K562 (cell line): ENCODE data around the gene TNIP1. TPM values are rescaled to one million over a fixed set of nuclear protein-coding genes. Genes with fewer than 3 reads are reported as not detected.

ENCODE experiments used
- ATAC-seq: fragments of 200-7000 bp; cut with Tn5 transposase; 3 replicates; pipeline ENCODE4 v1.9.1; 2020; ENCODE audit warnings: moderate library complexity
- BruUV-seq: library from RNA; stranded (reverse); fragments of 400-500 nt; replicated peaks from 2 replicates; lab custom pipeline; 2021; lab: Mats Ljungman, UMichigan
- CTCF ChIA-PET: fragments of 300-600 bp; formaldehyde crosslinking; extraction: SDS; loops from one replicate; lab custom pipeline; 2021; ENCODE audit warnings: low intra/inter-chr PET ratio; lab: Yijun Ruan, JAX
- POLR2A ChIA-PET: fragments of 300-600, 350-650 bp; sonication (Branson Sonifier 250); formaldehyde crosslinking; extraction: SDS; loops from one replicate; lab custom pipeline; 2021; ENCODE audit warnings: antibody characterized with exemption, inconsistent platforms; lab: Yijun Ruan, JAX
- DNase-seq, 4 experiments: peaks; one replicate each; pipeline versions ENCODE4 v3.0.0 to v3.0.0-alpha.2; 2011 to 2018; ENCODE audit warnings: low spot score in 3 of 4, mixed read lengths in 3 of 4; ENCODE audit errors: extremely low read depth in 1 of 4
- FAIRE-seq: peaks from 2 replicates; lab custom pipeline; 2011; peaks lifted over from hg19 to GRCh38; lab: Jason Lieb, UNC
- H2AFZ ChIP-seq: 2 replicates; pipeline ENCODE4 v1.6.0; 2011; ENCODE audit warnings: low read depth, low read length, control low read depth, inconsistent platforms
- H3K27ac ChIP-seq: fragments of 200-600 bp; 3 replicates; pipeline ENCODE4 v1.8.0; 2011; ENCODE audit warnings: low read depth, mild to moderate bottlenecking, control low read depth, inconsistent platforms, low read length, moderate library complexity, mixed read lengths; ENCODE audit errors: extremely low read depth
- H3K27me3 ChIP-seq, 2 experiments: fragments of 300-600 bp in 1 of 2; 2 replicates in 1 of 2; 3 replicates in 1 of 2; pipeline versions ENCODE4 v1.6.0 to v1.8.0; 2011; ENCODE audit warnings: inconsistent platforms in 2 of 2, low read length in 2 of 2, mild to moderate bottlenecking in 1 of 2, mixed read lengths in 1 of 2, moderate library complexity in 1 of 2; ENCODE audit not compliant: control insufficient read depth in 2 of 2, insufficient read depth in 2 of 2
- H3K36me3 ChIP-seq: fragments of 300-600 bp; 3 replicates; pipeline ENCODE4 v1.8.0; 2011; ENCODE audit warnings: mild to moderate bottlenecking, low read length, inconsistent platforms; ENCODE audit not compliant: control insufficient read depth, insufficient read depth
- H3K4me1 ChIP-seq, 2 experiments: fragments of 200-600 bp in 1 of 2; replicated peaks in 1 of 2; 2 replicates in 1 of 2; 3 replicates in 1 of 2; pipeline versions ENCODE4 v1.5.1 to v1.8.0; 2011; ENCODE audit warnings: inconsistent platforms in 2 of 2, low read length in 2 of 2, mild to moderate bottlenecking in 1 of 2, mixed read lengths in 1 of 2, moderate library complexity in 1 of 2; ENCODE audit not compliant: control insufficient read depth in 2 of 2, insufficient read depth in 2 of 2
- H3K4me2 ChIP-seq: 2 replicates; pipeline ENCODE4 v1.6.1; 2011; ENCODE audit warnings: low read length, control low read depth, inconsistent platforms, mixed read lengths; ENCODE audit not compliant: insufficient read depth
- H3K4me3 ChIP-seq: fragments of 200-600 bp; sonication (generic), shearing (Covaris generic); 2 replicates; pipeline ENCODE4 v1.5.1; 2016; ENCODE audit warnings: control low read depth, inconsistent platforms
- H3K79me2 ChIP-seq: fragments of 200-600 bp; 3 replicates; pipeline ENCODE4 v1.8.0; 2011; ENCODE audit warnings: low read length, inconsistent platforms; ENCODE audit not compliant: control insufficient read depth, insufficient read depth
- H3K9ac ChIP-seq, 2 experiments: 2 replicates each; pipeline versions ENCODE4 v1.6.0 to v1.6.1; 2011; ENCODE audit warnings: low read depth in 2 of 2, low read length in 2 of 2, control low read depth in 1 of 2, inconsistent platforms in 1 of 2, mild to moderate bottlenecking in 1 of 2, mixed read lengths in 1 of 2; ENCODE audit not compliant: insufficient read depth in 1 of 2
- H3K9me1 ChIP-seq: one replicate; pipeline ENCODE4 v1.6.0; 2011; ENCODE audit warnings: inconsistent platforms, mild to moderate bottlenecking, low read length, moderate library complexity; ENCODE audit not compliant: control insufficient read depth, insufficient read depth
- H3K9me3 ChIP-seq: replicated peaks from 2 replicates; pipeline ENCODE4 v1.5.1; 2011; ENCODE audit warnings: low read depth, low read length, inconsistent platforms; ENCODE audit not compliant: control insufficient read depth, insufficient read depth
- H4K20me1 ChIP-seq: replicated peaks from 2 replicates; pipeline ENCODE4 v1.6.1; 2011; ENCODE audit warnings: low read length, inconsistent platforms, mixed read lengths; ENCODE audit not compliant: control insufficient read depth, insufficient read depth
- SMARCC2 ChIP-seq: fragments of 450-650 bp; IDR thresholded peaks from 2 replicates; pipeline ENCODE4 v1.6.1; 2017; ENCODE audit warnings: antibody characterized with exemption, moderate library complexity, mild to moderate bottlenecking, low read depth
- ZNF124 ChIP-seq: sonication (generic); formaldehyde crosslinking; IDR thresholded peaks from 2 replicates; pipeline ENCODE4 v1.8.1; 2022; ENCODE audit warnings: missing genetic modification reagents
- WGBS: fragments of 100-300 bp; shearing (Covaris generic); methylation state at CpG from one replicate; pipeline ENCODE4 v1.1.6; 2016; ENCODE audit warnings: low coverage, mixed read lengths; ENCODE audit not compliant: insufficient coverage; ENCODE audit errors: missing lambda C conversion rate; 5-methylcytosine and 5-hydroxymethylcytosine counted together
- in situ Hi-C: fragments of 300-500 bp; cut with MboI; formaldehyde crosslinking; loops from 4 replicates; pipeline ENCODE4 v1.15.0; 2018; ENCODE audit warnings: inconsistent platforms, mixed read lengths
- intact Hi-C: fragments of 100-400 bp; cut with micrococcal nuclease; formaldehyde crosslinking; loops from 2 replicates; pipeline ENCODE4 v1.14.2; 2022
- polyA plus RNA-seq, 8 experiments: library from polyadenylated mRNA; depleted of rRNA in 4 of 8; stranded (reverse) in 5 of 8; unstranded in 3 of 8; fragments of >200 nt; fragmentation: Nextera tagmentation in 2 of 8; fragmentation: Illumina TruSeq in 1 of 8; extraction: Ambion mirVana in 2 of 8; extraction: Trizol in 1 of 8; gene quantifications; 2 replicates each; pipeline versions ENCODE4 v1.2.1 to v1.2.3, GENCODE V29; 2011 to 2014; ENCODE audit warnings: inconsistent platforms in 1 of 8, missing spikeins in 1 of 8
- total RNA-seq, 7 experiments: library from RNA; depleted of rRNA in 6 of 7; stranded (reverse); fragments of >200 nt in 6 of 7; fragmentation: Illumina TruSeq in 2 of 7; extraction: Trizol in 2 of 7; gene quantifications; 2 replicates each; pipeline versions ENCODE4 v1.2.1 to v1.2.3, GENCODE V29; 2011 to 2021; ENCODE audit warnings: low replicate concordance in 1 of 7
- TF ChIP-seq, protein P1 (sequence below): fragments of 450-650 bp; IDR thresholded peaks from 2 replicates; pipeline ENCODE4 v1.7.1; 2018; ENCODE audit warnings: mild to moderate bottlenecking, low read depth; ENCODE audit not compliant: partially characterized antibody
- TF ChIP-seq, protein P2 (sequence below), 2 experiments: IDR thresholded peaks in 1 of 2; conservative IDR thresholded peaks in 1 of 2; 2 replicates each; pipeline ENCODE4 v1.6.1; 2016; ENCODE audit warnings: low read depth in 2 of 2, mild to moderate bottlenecking in 1 of 2, missing compliant biosample characterization in 1 of 2, missing genetic modification characterization in 1 of 2, moderate library complexity in 1 of 2
- TF ChIP-seq, protein P3 (sequence below), 2 experiments: fragments of 450-650 bp; IDR thresholded peaks; 2 replicates each; pipeline ENCODE4 v1.6.1; 2016; ENCODE audit warnings: mild to moderate bottlenecking in 2 of 2, borderline replicate concordance in 1 of 2, low read depth in 1 of 2, moderate library complexity in 1 of 2

Gene TNIP1
- total and polyA plus RNA-seq, 9 of the 15 experiments (the other 6 are each of a cell fraction or from before 2014, with no cell fraction given): 0.46 to 41.0 (median 24.6) TPM

DNA sequence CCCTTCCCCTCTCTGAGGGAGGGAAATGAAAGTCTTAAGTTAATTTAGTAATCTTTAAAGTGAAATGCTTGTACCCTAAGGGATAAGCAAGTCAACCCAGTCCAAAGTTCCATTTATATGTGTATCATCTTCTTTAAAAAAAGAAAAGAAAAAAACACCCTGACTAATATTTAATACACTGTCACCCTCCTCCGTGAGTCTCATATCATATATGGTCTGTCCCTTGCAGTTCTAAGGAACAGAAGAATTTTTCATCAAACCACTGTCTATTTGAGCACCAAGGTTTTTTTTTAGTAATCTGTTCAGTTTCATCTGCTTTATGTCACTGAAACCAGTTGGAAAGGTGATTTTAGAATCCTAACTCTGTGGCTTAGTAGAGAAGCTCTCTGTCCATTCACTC, 15.2 kb downstream of the TNIP1 start:
- Histone ChIP-seq H3K27me3 (no peaks in the 10 kb centered on the region; a peak in 1 of 5 replicates), H3K9me1 (peaks cover 21% of the 10 kb centered on the region), H3K4me1 (peaks cover 11 to 20% of the 10 kb centered on the region in 2 experiments), H3K27ac (no peak overlapping the region), H2AFZ (no peak overlapping the region), H3K79me2 (peaks cover 35% of the 10 kb centered on the region; the same call in 2 of the 3 replicates), H3K9ac (no peak overlapping the region), H3K9me3 (no peaks in the 10 kb centered on the region), H3K36me3 (peaks cover 51% of the 10 kb centered on the region), H4K20me1 (peaks cover 51% of the 10 kb centered on the region), H3K4me2 (no peak overlapping the region), H3K4me3 (no peak overlapping the region)
- WGBS: 50% methylated on average over 1 of the region's 1 CpG
- BruUV-seq: no TSS peak
- DNase-seq: no peak
- no peak for FAIRE-seq
- intact Hi-C loops: no loop called here
- in situ Hi-C loops: no loop called here
- ChIA-PET CTCF (no interaction called here), POLR2A (interaction anchor here (0.9 kb wide), 1 partner anchor 16 kb away, joined by 3 read pairs; no protein-coding TSS in a partner anchor)
- no peak for ATAC-seq
- TF ChIP-seq SMARCC2: no peak
- TF ChIP-seq, protein P1, sequence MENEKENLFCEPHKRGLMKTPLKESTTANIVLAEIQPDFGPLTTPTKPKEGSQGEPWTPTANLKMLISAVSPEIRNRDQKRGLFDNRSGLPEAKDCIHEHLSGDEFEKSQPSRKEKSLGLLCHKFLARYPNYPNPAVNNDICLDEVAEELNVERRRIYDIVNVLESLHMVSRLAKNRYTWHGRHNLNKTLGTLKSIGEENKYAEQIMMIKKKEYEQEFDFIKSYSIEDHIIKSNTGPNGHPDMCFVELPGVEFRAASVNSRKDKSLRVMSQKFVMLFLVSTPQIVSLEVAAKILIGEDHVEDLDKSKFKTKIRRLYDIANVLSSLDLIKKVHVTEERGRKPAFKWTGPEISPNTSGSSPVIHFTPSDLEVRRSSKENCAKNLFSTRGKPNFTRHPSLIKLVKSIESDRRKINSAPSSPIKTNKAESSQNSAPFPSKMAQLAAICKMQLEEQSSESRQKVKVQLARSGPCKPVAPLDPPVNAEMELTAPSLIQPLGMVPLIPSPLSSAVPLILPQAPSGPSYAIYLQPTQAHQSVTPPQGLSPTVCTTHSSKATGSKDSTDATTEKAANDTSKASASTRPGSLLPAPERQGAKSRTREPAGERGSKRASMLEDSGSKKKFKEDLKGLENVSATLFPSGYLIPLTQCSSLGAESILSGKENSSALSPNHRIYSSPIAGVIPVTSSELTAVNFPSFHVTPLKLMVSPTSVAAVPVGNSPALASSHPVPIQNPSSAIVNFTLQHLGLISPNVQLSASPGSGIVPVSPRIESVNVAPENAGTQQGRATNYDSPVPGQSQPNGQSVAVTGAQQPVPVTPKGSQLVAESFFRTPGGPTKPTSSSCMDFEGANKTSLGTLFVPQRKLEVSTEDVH: no peak
- no peak for TF ChIP-seq ZNF124 (CRISPR knock-in tag)
- TF ChIP-seq, protein P2, sequence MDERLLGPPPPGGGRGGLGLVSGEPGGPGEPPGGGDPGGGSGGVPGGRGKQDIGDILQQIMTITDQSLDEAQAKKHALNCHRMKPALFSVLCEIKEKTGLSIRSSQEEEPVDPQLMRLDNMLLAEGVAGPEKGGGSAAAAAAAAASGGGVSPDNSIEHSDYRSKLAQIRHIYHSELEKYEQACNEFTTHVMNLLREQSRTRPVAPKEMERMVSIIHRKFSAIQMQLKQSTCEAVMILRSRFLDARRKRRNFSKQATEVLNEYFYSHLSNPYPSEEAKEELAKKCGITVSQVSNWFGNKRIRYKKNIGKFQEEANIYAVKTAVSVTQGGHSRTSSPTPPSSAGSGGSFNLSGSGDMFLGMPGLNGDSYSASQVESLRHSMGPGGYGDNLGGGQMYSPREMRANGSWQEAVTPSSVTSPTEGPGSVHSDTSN (CRISPR knock-in tag; IDR thresholded peaks at IDR 0.05; ENCODE audit: low read depth): no peak
- TF ChIP-seq, protein P2 (tag; conservative IDR thresholded peaks at IDR 0.05; ENCODE audit: low read depth): no peak
- TF ChIP-seq, protein P3, sequence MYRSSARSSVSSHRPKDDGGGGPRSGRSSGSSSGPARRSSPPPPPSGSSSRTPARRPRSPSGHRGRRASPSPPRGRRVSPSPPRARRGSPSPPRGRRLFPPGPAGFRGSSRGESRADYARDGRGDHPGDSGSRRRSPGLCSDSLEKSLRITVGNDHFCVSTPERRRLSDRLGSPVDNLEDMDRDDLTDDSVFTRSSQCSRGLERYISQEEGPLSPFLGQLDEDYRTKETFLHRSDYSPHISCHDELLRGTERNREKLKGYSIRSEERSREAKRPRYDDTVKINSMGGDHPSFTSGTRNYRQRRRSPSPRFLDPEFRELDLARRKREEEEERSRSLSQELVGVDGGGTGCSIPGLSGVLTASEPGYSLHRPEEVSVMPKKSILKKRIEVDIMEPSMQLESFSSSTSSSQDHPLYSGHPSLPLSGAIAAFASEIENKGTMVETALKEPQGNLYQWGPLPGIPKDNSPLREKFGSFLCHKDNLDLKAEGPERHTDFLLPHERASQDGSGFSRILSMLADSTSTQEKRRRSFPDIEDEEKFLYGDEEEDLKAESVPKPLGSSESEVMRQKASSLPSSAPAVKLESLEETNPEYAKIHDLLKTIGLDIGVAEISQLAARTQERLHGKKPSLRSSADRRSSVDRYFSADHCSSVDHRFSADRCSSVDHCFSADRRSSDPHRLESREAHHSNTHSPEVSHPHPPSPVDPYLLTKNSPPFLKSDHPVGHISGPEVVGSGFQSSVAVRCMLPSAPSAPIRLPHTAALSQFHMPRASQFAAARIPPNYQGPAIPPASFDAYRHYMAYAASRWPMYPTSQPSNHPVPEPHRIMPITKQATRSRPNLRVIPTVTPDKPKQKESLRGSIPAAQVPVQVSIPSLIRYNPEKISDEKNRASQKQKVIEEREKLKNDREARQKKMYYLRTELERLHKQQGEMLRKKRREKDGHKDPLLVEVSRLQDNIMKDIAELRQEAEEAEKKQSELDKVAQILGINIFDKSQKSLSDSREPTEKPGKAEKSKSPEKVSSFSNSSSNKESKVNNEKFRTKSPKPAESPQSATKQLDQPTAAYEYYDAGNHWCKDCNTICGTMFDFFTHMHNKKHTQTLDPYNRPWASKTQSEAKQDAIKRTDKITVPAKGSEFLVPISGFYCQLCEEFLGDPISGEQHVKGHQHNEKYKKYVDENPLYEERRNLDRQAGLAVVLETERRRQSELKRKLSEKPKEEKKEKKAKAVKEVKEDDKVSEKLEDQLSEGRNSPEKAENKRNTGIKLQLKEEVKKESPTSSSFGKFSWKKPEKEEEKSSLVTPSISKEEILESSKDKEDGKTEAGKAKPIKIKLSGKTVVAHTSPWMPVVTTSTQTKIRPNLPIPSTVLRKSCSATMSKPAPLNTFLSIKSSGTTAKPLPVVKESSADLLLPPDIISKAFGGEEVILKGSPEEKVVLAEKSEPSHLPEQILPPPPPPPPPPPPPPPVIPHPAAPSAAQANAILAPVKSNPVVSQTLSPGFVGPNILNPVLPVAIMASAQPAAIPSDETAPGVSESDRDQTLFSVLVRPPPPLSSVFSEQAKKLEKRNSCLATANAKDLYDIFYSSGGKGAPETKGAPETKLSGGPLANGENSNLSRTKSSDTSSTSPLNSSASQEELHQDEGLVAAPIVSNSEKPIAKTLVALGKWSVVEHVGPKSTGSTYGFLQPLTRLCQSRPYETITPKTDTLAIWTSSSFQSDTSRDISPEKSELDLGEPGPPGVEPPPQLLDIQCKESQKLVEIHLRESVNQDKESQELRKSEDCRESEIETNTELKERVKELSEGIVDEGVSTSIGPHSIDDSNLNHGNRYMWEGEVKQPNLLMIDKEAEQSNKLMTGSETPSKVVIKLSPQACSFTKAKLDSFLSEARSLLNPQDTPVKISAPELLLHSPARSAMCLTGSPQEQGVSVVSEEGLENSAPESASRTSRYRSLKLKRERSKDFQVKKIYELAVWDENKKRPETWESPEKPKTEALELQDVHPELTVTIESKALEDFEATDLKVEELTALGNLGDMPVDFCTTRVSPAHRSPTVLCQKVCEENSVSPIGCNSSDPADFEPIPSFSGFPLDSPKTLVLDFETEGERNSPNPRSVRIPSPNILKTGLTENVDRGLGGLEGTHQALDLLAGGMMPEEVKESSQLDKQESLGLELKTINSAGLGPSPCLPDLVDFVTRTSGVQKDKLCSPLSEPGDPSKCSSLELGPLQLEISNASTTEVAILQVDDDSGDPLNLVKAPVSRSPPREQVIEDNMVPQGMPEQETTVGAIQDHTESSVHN (IDR thresholded peaks at IDR 0.05; ENCODE audit: borderline replicate concordance in 1 of 2, low read depth in 1 of 2): no peak
